AML-193 (cell line): ENCODE data around the gene AHNAK2.
"Not testable (repeated sequence)": the region's sequence is repeated elsewhere in the genome, so short reads cannot be mapped to it uniquely, and the experiment has no call there.

ENCODE experiments used
- DNase-seq, 2 experiments: peaks; one replicate each; lab custom pipeline; 2025; lab: John Stamatoyannopoulos, UW

The AHNAK2 gene

GRCh38 chr14:104977681-104978653 is at the start of gene AHNAK2:
Gene AHNAK2, minus strand, starts transcription at chr14:104978374. Its CDS starts 137 bp downstream, at chr14:104978237.
- DNase-seq, result no peak

GRCh38 chr14:105027718-105028117 is 49.5 kb upstream of the AHNAK2 start:
- DNase-seq, result not testable (repeated sequence)

- DNase-seq, result no peak
Measured at GRCh38 chr14:105026802-105027563, 48.8 kb upstream of the AHNAK2 start.

GRCh38 chr14:105026033-105026785 is 48.0 kb upstream of the AHNAK2 start:
- peak; percentile 64 to 79 for DNase-seq

- DNase-seq, result no peak
Measured at GRCh38 chr14:105025429-105025828, 47.3 kb upstream of the AHNAK2 start.

DNA sequence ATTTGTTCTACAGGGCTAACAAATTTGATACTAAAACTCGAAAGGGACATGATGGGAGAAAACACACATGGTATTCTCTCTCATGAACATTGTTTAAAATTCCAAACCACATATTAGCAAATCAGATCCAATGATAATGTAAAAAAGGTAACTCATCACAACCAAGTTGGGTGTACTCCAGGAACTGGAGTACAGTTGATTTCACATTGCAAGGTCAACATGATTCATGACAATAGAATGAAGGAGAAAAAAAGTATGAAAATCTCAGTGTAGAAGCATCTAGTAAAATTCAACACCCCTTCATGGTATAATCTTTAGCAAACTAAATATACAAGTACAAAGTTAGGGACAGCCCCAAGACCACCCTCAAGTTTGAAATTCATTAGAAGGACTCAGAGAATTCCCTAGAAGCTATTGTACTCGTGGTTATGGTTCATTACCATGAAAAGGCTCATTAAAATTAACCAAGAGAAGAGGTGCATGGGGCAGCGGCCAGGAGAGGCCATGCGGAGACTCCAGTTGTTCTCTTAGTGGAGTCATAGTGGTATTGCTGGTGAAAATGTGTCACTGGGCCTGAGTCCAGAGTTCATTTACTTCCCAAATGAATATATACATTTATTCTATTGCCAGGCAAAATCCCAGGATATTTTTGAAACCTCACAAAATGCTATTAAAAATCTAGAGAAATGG is 45.8 kb upstream of the AHNAK2 start:
- no peak for DNase-seq

GRCh38 chr14:105023144-105023543 is 45.0 kb upstream of the AHNAK2 start:
- DNase-seq, result no peak

GRCh38 chr14:105022276-105022670 is 44.1 kb upstream of the AHNAK2 start:
- no peak for DNase-seq

- DNase-seq, result peak in 1 of 2 experiments; percentile 59
Measured at GRCh38 chr14:105021656-105022275, 43.6 kb upstream of the AHNAK2 start.

- DNase-seq, result peak; percentile 97 to 98
Measured at GRCh38 chr14:105020815-105021655, 42.9 kb upstream of the AHNAK2 start, which contains the start of gene CDCA4. Gene CDCA4, minus strand, starts transcription at chr14:105021083. Its CDS starts 9,154 bp downstream, at chr14:105011929.

- DNase-seq, result no peak
Measured at GRCh38 chr14:105019861-105020814, 42.0 kb upstream of the AHNAK2 start.

DNA sequence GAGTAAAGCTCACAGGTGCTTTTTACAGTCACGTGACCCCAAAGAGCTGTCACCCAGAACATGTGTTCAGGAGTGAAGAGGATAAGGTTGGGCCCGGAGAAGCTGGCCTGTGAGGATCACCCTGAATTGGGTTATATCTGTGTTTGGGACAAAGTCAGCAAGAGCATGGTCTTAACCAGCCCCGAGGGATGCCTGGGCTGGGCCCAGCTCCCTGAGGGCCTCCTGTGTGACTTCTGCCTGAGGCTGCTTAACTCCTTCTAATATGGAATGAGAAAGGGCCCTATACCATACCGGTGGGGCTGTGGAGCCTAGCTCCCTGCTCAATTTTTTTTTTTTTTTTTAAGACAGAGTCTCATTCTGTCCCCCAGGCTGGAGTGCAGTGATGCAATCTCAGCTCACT is 40.2 kb upstream of the AHNAK2 start:
- no peak for DNase-seq

GRCh38 chr14:105015905-105016304 is 37.7 kb upstream of the AHNAK2 start:
- no peak for DNase-seq

- DNase-seq, result no peak
Measured at GRCh38 chr14:105015242-105015641, 37.1 kb upstream of the AHNAK2 start.

DNA sequence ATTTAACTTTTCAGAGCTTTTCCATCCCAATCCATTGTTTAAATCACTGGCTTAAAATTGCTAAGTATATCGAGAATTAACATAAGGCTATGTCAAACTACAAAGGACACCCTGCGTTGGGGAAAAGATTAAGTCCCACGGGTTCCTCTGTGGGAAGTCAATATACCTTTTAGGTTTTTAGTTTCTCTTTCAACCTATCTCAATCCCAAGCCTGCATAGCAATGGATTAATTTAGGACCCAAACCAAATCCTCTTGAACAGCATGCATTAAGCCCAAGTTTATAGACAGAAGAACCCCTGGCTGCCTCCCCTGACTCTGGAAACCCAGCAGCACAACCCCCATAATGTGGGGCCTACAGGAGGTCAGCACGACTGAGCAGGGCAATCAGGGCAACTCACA is 36.5 kb upstream of the AHNAK2 start:
- DNase-seq, result no peak

DNA sequence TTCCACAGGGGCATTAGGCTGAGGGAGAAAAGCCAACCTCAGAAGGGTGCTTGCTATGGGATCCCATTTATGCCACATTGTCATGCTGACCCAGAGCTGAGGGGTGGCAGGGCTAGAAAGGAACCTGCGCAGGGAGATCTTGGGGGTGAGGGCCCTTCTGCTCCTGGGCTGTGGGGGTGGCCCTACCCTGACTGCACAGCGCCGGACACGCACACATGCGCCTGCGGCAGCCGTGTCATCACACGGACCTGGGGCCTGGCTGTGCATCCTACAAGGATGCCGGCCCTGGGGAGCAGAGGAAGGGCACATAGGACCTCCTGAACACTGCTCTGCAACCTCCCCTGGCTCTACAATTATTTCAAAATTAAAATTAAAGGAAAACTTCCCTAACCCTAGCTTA is 35.9 kb upstream of the AHNAK2 start:
- no peak for DNase-seq

- DNase-seq, result no peak
Measured at GRCh38 chr14:105013150-105013785, 35.1 kb upstream of the AHNAK2 start.
